ENCODE results near the gene BBS12.
"Not testable (repeated sequence)": the region's sequence is repeated elsewhere in the genome, so short reads cannot be mapped to it uniquely, and the experiment has no call there.

The BBS12 gene

GRCh38 chr4:122766353-122766705 is 33.8 kb downstream of the BBS12 start:
- no peak for DNase-seq

DNA sequence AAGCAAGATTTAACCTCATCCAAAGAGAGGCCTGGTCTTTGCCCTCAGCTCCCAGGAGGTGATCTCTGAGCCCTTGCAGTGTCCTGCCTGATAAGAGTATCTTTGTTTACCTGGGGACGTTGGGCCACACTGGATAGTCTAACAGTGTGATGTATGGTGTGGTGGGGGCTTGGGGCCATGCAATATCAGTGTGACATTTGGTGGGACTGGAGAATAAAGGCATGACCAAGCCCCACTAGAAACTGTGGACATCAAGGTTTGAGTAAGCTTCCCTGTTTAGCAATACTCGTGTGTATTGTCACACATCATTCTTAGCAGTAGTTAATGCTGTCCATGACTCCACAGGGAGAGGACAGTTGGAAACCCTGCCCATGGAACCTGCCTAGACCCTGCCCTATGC is 34.4 kb downstream of the BBS12 start:
- DNase-seq, result no peak

- DNase-seq, result no peak
Measured at GRCh38 chr4:122771724-122772123, 39.2 kb downstream of the BBS12 start.

DNA sequence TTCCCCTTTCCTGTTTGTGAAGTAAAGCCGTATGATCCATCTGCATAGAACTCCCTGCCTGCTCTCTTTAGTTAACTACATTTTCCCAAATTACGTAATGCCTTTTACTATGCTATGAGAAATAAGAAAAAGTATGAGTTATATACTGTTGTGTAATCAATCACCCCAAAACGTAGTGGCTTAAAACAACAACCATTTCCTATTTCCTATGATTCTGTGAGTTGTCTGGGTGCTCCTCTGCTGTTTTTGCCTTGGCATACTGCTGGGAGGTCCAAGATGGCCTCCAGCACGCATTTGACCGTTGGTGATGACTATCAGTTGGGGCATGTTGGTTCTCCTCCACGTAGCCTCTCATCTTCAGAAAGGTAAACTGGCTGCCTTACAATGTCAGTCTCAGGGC is 39.8 kb downstream of the BBS12 start:
- no peak for DNase-seq

DNA sequence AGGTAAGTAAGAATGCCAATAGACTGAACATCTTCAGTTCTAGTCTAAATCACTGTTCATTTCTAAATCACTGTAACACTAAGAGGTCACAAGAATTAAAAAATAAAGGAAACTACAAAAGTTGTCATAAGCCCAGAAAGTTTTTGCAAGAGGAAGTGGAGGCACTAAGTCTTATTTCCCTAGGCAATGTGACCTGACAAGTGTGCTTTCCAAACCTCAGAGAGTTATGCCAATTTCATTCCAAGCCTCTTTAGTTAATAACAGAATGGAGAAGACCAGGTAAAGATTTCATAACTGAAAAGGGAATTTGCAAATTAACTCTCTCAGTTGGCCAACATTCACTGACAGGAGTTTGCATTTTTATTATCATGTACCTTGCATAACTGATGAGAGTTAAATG is 40.5 kb downstream of the BBS12 start:
- no peak for DNase-seq

- DNase-seq, result no peak
Measured at GRCh38 chr4:122775039-122775438, 42.5 kb downstream of the BBS12 start.

DNA sequence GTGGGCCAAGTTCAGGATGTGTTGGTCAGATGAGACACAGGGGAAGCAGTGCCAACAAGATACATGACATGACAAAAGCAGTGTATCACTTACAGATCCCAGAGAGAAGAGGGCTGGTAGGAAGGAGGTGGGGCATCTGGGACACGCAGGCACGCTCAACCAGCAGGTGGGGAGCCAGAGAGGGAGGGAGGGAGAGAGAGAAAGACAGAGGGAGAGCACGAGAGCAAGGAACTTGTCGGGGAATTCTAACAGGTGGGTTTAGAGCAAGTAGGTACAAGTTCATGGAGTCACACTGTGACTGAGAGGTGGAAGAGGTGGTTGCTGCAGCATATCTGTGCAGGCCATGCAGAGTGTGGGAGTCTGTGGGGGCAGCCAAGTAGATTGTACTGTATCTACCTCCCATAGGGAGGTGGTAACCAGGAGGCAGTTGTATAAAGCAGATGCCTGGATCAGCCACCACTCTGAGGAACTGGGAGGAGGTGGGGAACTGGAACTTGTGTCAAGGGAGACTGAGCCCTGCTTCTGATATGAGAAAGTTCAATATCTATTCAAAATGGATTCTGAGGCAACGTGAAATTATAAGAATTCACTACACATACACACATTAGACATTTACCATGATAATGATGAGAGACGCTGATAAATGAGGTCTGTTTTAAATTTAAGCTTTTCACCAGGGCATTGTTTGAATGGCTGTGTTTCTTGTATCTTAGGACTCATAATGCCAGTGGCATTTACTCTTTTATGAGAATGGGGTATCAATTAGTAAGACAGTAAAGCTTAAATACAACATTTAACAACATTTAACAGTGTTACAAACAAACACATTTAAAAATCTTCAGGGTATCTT is 43.7 kb downstream of the BBS12 start:
- no peak for DNase-seq

- no peak for DNase-seq
Measured at GRCh38 chr4:122776916-122777315, 44.4 kb downstream of the BBS12 start.

DNA sequence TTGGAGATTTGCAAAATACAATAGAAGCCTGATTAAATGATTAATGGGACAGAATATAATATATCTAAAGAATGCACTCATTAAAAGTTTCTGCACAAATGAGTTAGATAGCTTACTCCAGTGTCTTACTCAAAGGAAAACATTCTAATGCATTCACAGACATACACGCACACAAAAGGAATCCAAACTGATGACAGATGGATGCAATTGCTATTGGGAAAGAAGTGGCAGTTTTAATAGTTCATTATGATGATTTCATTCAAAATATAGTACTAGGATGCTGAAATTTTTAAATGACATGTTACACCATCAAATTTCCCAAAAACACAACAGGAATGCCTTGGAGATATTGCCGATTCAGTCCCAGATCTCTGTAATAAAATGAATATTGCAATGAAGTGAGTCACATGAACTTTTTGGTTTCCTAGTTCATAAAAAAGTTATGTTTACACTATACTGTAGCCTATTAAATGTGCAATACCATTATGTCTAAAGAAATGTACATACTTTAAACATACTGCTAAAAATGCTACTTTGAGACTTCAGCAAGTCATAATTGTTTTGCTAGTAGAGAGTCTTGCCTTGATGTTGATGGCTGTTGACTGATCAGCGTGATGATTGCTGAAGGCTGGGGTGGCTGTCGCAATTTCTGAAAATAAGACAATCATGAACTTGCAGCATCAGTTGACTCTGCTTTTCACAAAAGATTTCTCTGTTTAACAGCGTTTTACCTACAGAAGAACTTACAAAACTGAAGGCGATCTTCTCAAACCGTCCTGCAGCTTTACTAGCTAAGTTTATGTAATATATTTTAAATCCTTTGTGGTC is 45.6 kb downstream of the BBS12 start:
- DNase-seq, result no peak

DNA sequence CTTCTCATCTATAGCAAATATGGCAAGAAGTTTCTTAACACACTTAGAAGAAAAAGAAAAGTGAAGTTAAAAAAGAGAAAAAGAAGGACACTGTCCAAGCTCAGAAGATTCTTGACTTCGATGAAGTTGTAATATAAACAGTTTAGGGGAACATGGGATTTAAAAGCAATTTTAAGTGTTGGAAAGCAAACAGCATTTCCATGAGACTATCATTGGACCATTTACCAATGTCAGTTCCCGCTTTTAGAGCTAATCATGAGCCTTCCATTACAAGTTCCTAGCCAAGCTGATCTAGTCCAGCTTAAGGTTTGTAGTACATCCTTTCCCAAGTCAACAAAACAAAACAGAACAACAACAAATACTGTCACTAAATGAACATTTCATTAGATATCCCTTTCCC is 49.0 kb downstream of the BBS12 start:
- no peak for DNase-seq

- no peak for DNase-seq
Measured at GRCh38 chr4:122783301-122784215, 51.1 kb downstream of the BBS12 start.

- no peak for DNase-seq
Measured at GRCh38 chr4:122784261-122784660, 51.8 kb downstream of the BBS12 start.

DNA sequence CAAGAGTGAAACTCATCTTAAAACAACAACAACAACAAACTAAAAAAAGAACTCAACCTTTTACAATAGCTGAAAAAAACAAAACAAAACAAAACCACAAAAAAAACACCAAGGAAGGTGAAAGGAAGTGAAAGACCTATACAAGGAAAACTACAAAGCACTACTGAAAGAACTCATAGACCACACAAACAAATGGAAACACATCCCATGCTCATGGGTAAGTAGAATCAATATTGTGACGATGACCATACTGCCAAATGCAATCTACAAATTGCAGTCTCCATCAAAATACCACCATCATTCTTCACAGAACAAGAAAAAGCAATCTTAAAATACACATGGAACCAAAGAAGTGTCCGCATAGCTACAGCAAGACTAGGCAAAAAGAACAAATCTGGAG is 52.6 kb downstream of the BBS12 start:
- DNase-seq, result no peak

DNA sequence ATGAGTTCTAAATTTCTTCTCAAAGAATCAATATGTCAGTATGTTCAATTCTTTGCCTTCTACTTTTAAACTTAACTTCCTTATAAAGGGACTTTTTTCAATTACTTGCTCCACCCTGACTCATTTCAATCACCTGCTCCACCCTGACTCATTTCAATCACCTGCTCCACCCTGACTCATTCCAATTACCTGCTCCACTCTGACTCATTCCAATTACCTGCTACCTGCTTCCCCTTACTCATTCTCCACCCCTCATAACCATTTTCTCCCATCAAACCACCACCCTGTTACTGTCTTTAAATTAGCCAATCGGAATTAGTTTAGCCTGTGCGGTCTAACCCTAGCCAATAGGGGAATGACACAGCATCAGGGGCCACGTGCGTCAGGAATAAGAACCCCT is 53.8 kb downstream of the BBS12 start:
- not testable (repeated sequence) for DNase-seq

DNA sequence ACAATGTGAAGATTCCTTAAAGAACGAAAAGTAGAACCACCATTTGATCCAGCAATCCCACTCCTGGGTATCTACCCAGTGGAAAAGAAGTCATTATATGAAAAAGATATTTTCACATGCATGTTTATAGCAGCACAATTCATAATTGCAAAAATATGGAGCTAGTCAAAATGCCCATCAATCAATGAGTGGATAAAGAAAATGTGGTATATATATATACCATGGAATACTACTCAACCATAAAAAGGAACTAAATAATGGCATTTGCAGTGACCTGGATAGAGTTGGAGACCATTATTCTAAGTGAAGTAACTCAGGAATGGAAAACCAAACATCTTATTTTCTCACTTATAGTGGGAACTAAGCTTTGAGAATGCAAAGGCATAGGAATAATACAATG is 54.4 kb downstream of the BBS12 start:
- not testable (repeated sequence) for DNase-seq

- no peak for DNase-seq
Measured at GRCh38 chr4:122787940-122788339, 55.4 kb downstream of the BBS12 start.

DNA sequence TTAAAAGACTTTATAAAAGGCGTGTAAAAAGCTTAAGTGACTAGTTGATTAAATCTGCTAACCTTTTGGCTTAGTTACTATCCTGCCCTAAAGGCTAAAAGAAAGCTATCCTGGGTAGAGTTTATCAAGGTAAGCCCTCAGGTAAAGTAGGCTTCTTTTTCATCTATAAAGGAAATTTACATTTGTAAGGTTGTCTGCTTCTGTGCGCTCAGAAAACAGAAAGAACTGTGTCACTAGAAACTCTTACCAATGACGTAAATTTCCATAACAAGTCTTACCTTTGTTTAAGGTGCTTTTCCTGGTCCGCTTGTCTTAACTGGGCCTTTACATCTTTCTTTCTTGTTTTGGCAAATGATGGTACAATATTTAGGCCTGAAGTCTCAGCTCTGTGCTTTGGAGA is 56.4 kb downstream of the BBS12 start:
- no peak for DNase-seq

DNA sequence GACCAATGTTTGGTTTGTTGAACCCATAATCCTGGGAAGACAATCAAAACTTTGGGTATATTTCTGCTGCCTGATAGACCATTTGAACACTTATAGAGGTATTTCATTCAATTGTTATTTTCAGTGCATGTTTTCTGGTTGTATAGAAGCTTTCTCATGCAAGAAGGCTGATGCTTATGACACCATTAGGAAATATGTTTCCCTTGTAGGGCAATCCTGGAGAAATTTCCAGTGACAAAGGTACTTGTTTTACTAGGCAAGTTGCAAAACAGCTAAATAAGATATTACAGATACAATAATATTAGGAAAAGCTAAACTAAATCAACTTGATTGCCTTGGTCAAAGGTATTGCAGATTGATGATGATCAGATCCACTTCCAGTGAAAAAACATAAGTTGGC is 61.3 kb downstream of the BBS12 start:
- DNase-seq, result no peak

All from DMS79 (cell line).